Thyroid gland (tissue), 4 donors: ENCODE results near the gene KMT2B. TPM values are rescaled to one million over a fixed set of nuclear protein-coding genes. Genes with fewer than 3 reads are reported as not detected.
A peak's percentile ranks its signal among the peaks of the same experiment; 100 is the strongest.

ENCODE experiments used
- DNase-seq, 2 donors: peaks; one replicate each; pipeline ENCODE4 v3.0.0-alpha.2; 2019
- H3K27ac ChIP-seq, 3 donors: fragments of 200-600 bp; sonication (generic); 1 replicate in 2 of 3; 2 replicates in 1 of 3; pipeline ENCODE4 v1.5.1; 2016 to 2019; ENCODE audit warnings: mild to moderate bottlenecking in 1 of 3, moderate library complexity in 1 of 3
- H3K27me3 ChIP-seq: fragments of 200-600 bp; sonication (generic); one replicate; pipeline ENCODE4 v1.5.1; 2019
- H3K36me3 ChIP-seq, 2 donors: fragments of 200-600 bp; sonication (generic); one replicate each; pipeline ENCODE4 v1.5.1; 2016 to 2019
- H3K4me1 ChIP-seq, 2 donors: fragments of 200-600 bp; sonication (generic); one replicate each; pipeline ENCODE4 v1.5.1; 2017 to 2019
- H3K4me3 ChIP-seq, 3 donors: fragments of 200-600 bp; sonication (generic); replicated peaks in 1 of 3; 1 replicate in 2 of 3; 2 replicates in 1 of 3; pipeline ENCODE4 v1.5.1; 2016; ENCODE audit warnings: mild to moderate bottlenecking in 1 of 3
- H3K9me3 ChIP-seq: fragments of 200-600 bp; sonication (generic); one replicate; pipeline ENCODE4 v1.5.1; 2017
- POLR2A ChIP-seq, 2 donors: fragments of 450-650 bp; IDR thresholded peaks; one replicate each; pipeline ENCODE4 v1.6.1; 2017; ENCODE audit warnings: antibody characterized with exemption in 2 of 2, mild to moderate bottlenecking in 2 of 2, moderate library complexity in 1 of 2
- WGBS, 2 donors: methylation state at CpG; one replicate each; pipeline ENCODE4 v1.1.5; 2017; 5-methylcytosine and 5-hydroxymethylcytosine counted together
- intact Hi-C: fragments of 100-400 bp; cut with DNase I; formaldehyde crosslinking; loops from one replicate; pipeline ENCODE4 v1.15.1; 2023
- total RNA-seq, 4 donors: library from RNA; depleted of rRNA; stranded (reverse); fragments of >200 nt; gene quantifications; one replicate each; pipeline ENCODE4 v1.2.3, GENCODE V29; 2016
- TF ChIP-seq, protein P1 (sequence below), 6 experiments: fragments of 200-600 bp in 3 of 6; fragments of 450-650 bp in 3 of 6; sonication (generic) in 3 of 6; IDR thresholded peaks; one replicate each; pipeline ENCODE4 v1.5.1; 2016 to 2019; ENCODE audit warnings: antibody characterized with exemption in 6 of 6, mild to moderate bottlenecking in 2 of 6, inconsistent platforms in 1 of 6, moderate library complexity in 1 of 6

KMT2B gene
- total RNA-seq, 4 donors from 2014 or later = 12.4 to 29.4 (median 19.7) TPM

- Histone ChIP-seq H3K36me3 (peaks cover 18 to 21% of the 10 kb centered on the region in 2 donors), H3K27me3 (no peaks in the 10 kb centered on the region), H3K27ac (peak within 1 kb of the TSS; percentile 79 to 96 (median 82)), H3K4me1 (peaks cover 13 to 20% of the 10 kb centered on the region in 2 donors), H3K9me3 (no peaks in the 10 kb centered on the region), H3K4me3 (peak within 1 kb of the TSS in 1 of 3 donors; percentile 89)
- WGBS, 2 donors = 9 to 12% methylated on average over 27 to 44 of the region's 52 CpGs
- intact Hi-C loops = loop anchor here (10.0 kb wide), 1 partner anchor 178 kb away; the partner anchor contains the start of gene LRFN3
- TF ChIP-seq, protein P1, sequence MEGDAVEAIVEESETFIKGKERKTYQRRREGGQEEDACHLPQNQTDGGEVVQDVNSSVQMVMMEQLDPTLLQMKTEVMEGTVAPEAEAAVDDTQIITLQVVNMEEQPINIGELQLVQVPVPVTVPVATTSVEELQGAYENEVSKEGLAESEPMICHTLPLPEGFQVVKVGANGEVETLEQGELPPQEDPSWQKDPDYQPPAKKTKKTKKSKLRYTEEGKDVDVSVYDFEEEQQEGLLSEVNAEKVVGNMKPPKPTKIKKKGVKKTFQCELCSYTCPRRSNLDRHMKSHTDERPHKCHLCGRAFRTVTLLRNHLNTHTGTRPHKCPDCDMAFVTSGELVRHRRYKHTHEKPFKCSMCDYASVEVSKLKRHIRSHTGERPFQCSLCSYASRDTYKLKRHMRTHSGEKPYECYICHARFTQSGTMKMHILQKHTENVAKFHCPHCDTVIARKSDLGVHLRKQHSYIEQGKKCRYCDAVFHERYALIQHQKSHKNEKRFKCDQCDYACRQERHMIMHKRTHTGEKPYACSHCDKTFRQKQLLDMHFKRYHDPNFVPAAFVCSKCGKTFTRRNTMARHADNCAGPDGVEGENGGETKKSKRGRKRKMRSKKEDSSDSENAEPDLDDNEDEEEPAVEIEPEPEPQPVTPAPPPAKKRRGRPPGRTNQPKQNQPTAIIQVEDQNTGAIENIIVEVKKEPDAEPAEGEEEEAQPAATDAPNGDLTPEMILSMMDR (IDR thresholded peaks at IDR 0.05) = no peak
- TF ChIP-seq POLR2A (IDR thresholded peaks at IDR 0.05) = no peak
- peak in 1 of 2 donors; percentile 12 for DNase-seq
Measured at GRCh38 chr19:35756377-35757230, 38.8 kb downstream of the KMT2B start, which contains the start of gene HSPB6. Gene HSPB6 (minus strand): TSS chr19:35757029. CDS start chr19:35757008, 21 bp downstream.

GRCh38 chr19:35757231-35757748, 39.5 kb downstream of the KMT2B start:
- peak overlapping the region in 1 of 3 donors; percentile 89 for H3K4me3 ChIP-seq
- intact Hi-C loops = loop anchor here (10.0 kb wide), 1 partner anchor 178 kb away; the partner anchor contains the start of gene LRFN3
- DNase-seq = peak; percentile 49 to 50
- H3K9me3 ChIP-seq = no peaks in the 10 kb centered on the region
- 5 to 22% methylated on average over 6 to 14 of the region's 19 CpGs for WGBS, 2 donors
- H3K27ac ChIP-seq = peak overlapping the region; percentile 79 to 96 (median 82)
- peaks cover 16 to 23% of the 10 kb centered on the region in 2 donors for H3K36me3 ChIP-seq
- no peaks in the 10 kb centered on the region for H3K27me3 ChIP-seq
- TF ChIP-seq, protein P1 (IDR thresholded peaks at IDR 0.05) = no peak
- TF ChIP-seq POLR2A (IDR thresholded peaks at IDR 0.05) = no peak
- H3K4me1 ChIP-seq = peaks cover 13 to 20% of the 10 kb centered on the region in 2 donors

DNA sequence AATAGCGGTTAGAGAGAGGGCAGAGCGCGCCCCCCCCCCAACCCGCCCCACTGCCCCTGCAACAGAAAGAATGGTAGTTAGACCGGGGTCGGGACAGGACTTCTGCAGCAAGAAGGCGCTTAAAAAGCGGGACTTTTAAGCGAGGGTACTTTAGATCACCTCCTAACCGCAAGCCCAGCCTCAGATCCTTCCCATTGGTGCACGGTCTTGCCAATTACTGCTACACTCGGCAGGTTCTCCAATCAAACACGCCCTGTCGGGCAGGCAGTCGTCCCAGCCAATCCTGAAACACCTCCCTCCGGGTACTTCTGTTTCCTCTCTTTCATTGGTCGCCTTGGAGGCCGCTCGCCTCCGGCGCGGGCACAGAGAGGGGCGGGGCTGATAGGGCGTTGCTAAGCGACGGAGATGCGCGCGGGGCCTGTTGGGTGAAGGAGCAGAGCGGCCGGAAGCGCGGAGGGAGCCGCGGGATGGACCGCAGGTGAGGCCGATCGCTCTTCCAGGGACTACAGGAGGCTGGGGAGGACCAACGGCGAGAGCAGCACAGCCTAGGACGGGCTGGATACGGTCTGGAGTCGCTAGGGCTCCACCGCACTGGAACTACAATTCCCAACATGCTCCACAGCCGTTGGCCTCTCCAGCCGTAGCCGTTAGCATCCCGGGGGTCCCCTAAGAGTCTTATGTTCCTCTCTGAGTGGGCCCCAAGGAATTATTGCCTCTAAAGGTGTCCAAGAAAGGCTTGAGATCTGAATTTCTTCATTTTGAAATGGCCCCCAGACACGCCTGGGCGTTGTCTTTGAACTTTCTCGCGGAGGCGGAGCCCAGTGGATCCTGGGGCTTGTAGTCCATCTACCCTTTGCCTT, 40.2 kb downstream of the KMT2B start, which contains the start of gene PROSER3:
Gene PROSER3, plus strand, starts transcription at position 428 of the 860 bp plus-strand sequence. Its CDS starts 40 bp downstream, at position 468.
- Histone ChIP-seq H3K4me1 (peaks cover 13 to 20% of the 10 kb centered on the region in 2 donors), H3K9me3 (no peaks in the 10 kb centered on the region), H3K36me3 (peaks cover 9 to 17% of the 10 kb centered on the region in 2 donors), H3K27me3 (no peaks in the 10 kb centered on the region), H3K4me3 (peak within 1 kb of the TSS; percentile 38 to 89 (median 62)), H3K27ac (peak within 1 kb of the TSS; percentile 82 to 96 (median 89))
- peak; percentile 99 for DNase-seq
- intact Hi-C loops = loop anchor here (10.0 kb wide), 1 partner anchor 177 kb away; the partner anchor contains the start of gene LRFN3
- TF ChIP-seq POLR2A (IDR thresholded peaks at IDR 0.05) = peak; percentile 55 to 74
- TF ChIP-seq, protein P1 (IDR thresholded peaks at IDR 0.05) = no peak
- 0 to 1% methylated on average over 19 to 41 of the region's 53 CpGs for WGBS, 2 donors

DNA sequence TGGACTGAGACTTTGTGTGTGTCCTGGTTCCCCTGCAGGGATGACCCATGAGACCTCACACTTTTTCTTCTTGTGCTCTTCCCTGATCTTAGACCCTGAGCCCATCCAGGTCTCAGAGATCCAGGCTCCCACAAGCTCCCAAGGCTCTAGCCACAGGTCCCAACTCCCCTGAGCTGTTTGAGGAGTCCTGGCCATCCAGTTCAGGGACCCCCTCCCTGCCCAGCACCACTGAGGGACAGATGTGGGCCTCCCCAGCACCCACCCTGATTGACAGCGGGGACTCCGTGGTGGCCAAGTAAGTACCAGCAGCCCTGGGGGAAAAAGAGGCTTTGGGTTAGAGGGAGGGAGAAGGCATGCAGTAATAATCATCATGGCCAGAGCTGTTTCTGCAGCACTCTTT, 41.9 kb downstream of the KMT2B start:
- intact Hi-C loops = loop anchor here (10.0 kb wide), 1 partner anchor 175 kb away; the partner anchor contains the start of gene LRFN3
- 89 to 95% methylated on average over 2 of the region's 2 CpGs for WGBS, 2 donors

More for the DNA sequence above, 41.9 kb downstream of the KMT2B start:
- TF ChIP-seq, protein P1 (IDR thresholded peaks at IDR 0.05) = no peak
- no peak for TF ChIP-seq POLR2A (IDR thresholded peaks at IDR 0.05)
- Histone ChIP-seq H3K9me3 (no peaks in the 10 kb centered on the region), H3K4me3 (no peak overlapping the region), H3K4me1 (peaks cover 13 to 20% of the 10 kb centered on the region in 2 donors), H3K27ac (no peak overlapping the region), H3K27me3 (no peaks in the 10 kb centered on the region), H3K36me3 (peaks cover 0 to 8% of the 10 kb centered on the region in 2 donors)
- no peak for DNase-seq
